Suppressor macrophage treated with lipopolysaccharide for 1 hour (primary cell): ENCODE measurements around the gene MGAT5B.

ENCODE experiments used
- DNase-seq, 3 donors: peaks; one replicate each; pipeline ENCODE4 v3.0.0-alpha.2; 2020 to 2022

Gene MGAT5B

DNA sequence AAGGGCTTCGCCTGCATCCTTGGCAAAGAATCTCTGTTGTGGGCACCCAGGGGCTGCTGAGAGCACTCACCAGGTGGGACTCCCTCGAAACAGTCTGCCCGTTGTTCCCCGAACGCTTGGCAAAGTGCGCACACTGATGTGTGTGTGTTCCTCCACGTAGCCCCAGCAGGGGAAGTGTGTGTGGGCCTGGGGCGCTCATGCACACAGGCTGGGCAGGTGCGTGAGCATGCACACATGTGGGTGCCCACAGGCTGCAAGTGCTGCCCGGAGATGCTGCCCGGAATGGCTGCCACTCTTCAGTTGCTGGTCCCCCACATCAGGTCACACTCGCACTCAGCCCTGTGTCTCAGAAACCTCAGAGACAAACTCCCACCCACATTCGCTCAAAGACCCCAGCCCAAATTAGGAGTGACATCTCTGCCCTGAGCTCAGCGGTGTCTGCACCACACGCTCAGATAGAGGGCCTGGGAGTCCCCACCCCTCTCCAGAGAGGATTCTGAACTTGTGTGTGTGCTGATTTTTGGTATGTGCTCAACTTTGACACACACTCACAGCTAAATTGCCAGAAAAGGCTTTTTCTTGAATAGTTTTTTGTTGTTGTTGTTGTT, 119.4 kb downstream of the MGAT5B start:
- no peak for DNase-seq

DNA sequence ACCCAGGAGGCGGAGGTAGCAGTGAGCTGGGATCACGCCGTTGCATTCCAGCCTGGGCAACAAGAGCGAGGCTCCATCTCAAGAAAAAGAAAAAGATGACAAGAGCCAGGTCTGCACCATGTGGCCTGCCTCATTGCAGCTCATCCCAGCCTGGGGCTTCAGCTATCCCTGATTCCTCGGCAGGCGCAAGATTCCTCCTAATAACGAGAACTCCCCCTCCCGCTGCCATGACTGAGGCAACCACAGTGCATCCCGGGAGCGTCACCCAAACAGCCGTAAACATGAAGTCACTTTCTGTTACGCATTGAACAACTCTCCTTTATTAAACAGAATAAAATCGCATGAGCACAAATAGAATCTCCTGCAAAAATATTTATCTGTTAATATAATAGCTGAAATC, 120.6 kb downstream of the MGAT5B start:
- DNase-seq, result no peak

DNA sequence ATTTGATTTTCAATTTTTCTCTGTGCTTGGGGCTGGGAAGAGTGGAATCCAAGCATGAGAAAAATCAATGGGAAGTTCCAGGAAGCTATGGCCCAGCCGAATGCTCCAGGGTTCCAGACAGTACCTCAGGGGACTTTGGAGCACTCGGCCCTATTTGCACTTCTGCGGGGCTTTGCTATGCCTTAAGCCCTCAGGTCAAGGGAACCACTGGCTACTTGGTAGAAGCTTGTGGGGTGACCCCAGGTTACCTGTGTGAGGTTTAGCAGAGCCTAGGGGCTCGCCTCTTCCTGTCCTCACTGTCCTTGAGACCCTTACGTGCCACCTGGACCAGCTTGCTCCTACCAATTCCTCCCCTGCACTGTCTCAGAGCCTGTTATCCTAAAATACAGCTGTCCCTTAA, 121.3 kb downstream of the MGAT5B start:
- DNase-seq, result no peak

DNA sequence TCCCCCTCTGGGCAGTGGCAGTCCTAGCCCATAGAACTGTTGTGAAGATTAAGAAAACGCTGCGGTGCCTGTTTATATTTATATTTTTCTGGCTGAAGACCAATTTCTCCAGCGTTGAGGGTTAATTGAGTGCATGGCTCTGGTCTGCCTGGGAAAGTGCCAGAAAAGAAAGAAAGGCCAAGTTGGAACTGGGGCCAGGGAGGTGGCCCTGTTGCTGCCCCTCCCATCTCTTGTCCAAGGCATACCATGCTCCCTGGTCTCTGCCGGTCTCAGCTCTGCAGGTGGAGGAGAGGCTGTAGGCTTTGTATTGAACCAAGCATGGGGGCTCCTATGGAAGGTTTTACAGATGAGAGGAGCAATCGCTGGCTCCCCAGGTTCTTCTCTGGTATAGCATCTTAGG, 124.7 kb downstream of the MGAT5B start:
- no peak for DNase-seq

DNA sequence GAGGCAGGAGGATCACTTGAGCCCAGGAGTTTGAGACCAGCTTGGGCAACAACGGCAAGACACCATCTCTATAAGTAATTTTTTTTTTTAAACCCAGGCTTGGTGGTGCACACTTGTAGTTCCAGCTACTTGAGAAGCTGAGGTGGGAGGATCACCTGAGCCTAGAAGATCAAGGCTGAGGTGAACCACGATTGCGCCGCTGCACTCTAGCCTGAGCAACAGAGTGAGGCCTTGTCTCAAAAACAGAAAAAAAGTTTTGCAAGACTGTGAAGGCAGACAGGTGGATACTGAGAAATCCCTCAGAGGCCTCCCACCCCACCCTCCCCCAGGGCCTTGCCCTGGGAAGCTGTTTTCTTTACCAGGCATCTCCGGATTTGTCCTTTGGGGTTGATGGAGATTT, 125.4 kb downstream of the MGAT5B start:
- no peak for DNase-seq

DNA sequence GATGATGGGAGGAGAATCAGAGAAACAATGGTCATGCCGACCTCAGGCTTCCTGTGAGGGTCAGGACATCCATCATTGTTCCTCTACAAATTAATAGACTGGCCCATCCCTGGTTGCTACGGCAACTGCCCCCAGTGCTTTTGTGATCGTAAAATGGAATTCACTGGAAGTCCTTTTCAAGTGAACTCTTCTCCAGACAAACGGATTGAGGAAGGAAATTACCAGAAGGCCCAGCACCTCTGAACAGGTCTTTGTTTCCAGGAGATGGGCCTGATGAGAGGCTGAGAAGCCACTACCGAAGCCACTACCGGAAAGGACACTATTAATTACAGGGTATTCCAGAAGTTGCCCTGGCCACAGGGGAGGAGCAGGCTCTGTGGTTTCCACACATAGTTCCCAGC, 126.0 kb downstream of the MGAT5B start:
- DNase-seq, result no peak

DNA sequence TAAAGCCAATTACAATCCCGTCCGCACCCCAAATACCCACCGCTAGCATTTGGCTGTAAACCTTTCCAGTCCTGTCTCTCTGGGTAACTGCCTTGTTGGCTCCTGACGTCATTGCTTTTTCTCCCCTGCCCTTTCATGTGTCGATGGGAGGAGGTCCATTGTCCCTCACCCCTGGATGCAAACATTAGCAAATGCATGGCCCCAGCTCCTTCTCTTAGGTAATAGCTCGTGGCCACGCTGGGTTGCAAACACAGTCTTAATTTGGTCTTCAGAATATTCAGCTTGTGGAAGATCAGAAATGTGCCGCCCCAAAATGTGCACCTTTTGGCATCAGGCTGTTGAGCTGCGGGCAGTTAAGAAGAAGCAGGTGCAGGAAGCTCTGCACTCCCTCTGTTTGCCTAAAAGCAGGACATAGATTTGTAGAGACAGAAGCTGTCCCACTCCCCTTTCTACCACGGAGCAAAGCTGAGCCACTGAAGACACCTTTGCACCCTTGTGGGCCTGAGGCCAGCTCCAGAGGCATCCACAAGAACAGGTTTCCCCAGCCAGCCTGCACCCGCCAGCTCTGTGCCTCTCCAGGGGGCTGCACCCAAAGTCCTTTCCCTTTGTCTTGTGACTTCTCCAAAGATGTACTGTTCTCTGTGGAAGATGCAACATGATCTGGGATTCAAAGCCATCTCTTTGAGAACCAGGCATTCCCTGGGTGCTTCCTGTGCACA, 127.3 kb downstream of the MGAT5B start:
- DNase-seq, result no peak

DNA sequence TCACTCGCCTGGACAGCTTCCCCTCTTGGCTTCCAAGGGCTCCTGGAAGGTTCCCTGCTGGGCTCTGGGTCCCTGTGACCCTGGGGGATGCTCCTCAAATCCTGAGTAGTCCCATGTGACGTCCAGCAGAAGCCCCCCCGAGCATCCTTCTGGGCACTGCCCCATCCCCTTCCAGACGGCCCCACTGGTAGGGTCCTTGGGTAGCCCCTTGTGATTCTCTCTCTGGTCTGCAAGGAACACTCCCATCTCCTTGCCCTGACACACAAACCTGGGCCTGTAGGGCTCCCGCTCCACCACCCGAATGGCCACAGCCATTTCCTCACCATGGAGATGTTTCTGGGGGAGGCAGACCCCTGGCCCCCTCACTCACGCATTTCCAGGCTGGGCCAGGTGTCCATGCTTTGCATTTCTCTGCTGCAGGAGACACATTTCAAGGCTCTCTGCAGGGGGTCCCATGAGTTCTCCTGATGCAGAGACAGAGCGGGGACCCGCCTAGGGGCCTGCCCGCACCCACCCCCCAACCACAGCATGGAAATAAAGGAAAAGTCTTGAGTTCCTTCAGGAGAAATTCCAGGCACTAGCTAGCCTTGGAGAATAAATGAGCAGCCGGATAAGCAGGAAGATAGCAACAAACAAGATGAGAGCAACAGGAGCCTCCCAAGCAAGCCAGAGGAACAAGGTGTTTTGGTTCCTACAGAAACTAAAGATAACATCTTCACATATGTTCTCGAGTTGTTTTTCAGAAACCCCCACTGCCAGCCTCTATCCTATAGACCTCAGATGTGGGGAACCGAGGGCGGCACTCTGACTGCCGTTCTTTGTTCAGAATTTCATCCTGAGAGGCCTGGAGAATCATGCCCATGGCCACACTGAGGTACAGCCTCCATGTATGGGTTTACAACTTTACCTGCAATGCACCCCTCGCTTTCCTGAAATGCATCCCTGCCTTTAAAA, 128.8 kb downstream of the MGAT5B start:
- DNase-seq, result no peak

DNA sequence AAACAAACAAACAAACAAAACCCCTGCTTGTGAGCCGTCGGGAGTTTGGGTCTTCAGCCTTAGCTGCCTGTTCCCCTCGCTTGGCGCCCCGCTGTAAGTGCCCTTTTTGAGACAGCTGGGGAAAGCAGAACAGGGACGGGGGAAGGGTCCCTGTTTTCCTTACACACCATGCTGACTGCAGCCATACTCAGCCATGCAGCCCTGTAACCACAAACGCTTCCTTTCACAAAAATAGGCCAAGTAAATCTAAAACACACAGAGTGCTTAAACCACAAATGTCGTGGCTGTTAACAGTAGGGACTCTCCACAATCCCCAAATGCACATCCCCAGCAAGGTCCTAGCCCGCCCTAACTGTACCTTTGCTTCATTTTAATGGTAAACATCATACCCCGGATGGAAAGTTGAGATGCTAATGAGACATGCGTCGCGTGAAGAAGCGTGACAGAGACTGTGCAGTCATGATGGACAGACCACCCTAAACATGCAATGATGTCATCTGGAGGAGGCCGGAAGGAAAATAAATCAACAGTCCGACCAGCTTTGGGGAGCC, 129.9 kb downstream of the MGAT5B start:
- peak in 1 of 3 donors; percentile 3 for DNase-seq

DNA sequence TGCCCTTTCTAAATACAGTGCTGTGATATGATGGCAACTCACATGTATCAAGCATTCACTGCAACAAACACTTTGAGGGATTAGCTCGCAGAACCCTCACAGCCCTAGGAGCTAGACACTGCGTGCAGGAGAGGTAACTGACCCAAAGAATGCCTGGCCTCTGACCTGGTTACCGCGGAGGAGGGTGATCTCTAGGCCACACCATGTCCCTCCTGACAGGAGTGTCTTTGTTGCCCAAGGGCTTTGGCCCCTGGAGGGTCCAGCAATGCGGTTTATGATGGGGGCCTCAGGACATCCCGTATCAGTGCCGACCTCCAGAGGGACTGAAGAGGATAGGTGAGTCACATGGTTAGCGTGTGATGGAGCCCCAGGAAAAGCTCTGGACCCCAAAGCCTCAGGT, 130.6 kb downstream of the MGAT5B start:
- no peak for DNase-seq
